WI38 (cell line): Measurements from ENCODE around the gene MYOCD.

ENCODE experiments used
- H3K4me3 ChIP-seq: 2 replicates; pipeline ENCODE4 v1.5.1; 2011; ENCODE audit warnings: low read depth, mild to moderate bottlenecking, control low read depth, low read length
- TF ChIP-seq, protein P1 (sequence below): IDR thresholded peaks from 2 replicates; pipeline ENCODE4 v1.5.1; 2012; ENCODE audit warnings: low read depth, mild to moderate bottlenecking, control low read depth, low read length

Gene MYOCD

DNA sequence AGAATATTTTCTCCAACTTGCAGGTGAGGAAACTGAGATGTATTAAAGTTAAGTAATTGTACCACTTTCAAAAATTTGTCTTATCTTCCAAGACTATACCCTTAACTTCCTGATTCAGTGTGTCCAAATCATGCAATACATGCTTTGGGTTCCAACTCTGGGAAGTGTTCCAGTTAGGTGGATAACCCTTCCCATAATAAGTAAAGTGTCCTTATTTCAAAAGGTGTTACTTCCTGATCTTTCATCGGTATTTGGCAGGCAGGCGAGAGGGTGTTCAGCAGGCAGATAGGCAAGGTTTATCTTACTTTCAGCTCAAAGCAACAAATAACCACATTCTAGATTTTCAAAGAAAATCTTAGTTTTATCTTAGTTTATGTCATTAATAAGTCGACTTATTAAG lies 77.4 kb downstream of the MYOCD start:
- H3K4me3 ChIP-seq, result no peak overlapping the region
- TF ChIP-seq, protein P1, sequence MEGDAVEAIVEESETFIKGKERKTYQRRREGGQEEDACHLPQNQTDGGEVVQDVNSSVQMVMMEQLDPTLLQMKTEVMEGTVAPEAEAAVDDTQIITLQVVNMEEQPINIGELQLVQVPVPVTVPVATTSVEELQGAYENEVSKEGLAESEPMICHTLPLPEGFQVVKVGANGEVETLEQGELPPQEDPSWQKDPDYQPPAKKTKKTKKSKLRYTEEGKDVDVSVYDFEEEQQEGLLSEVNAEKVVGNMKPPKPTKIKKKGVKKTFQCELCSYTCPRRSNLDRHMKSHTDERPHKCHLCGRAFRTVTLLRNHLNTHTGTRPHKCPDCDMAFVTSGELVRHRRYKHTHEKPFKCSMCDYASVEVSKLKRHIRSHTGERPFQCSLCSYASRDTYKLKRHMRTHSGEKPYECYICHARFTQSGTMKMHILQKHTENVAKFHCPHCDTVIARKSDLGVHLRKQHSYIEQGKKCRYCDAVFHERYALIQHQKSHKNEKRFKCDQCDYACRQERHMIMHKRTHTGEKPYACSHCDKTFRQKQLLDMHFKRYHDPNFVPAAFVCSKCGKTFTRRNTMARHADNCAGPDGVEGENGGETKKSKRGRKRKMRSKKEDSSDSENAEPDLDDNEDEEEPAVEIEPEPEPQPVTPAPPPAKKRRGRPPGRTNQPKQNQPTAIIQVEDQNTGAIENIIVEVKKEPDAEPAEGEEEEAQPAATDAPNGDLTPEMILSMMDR, result no peak

DNA sequence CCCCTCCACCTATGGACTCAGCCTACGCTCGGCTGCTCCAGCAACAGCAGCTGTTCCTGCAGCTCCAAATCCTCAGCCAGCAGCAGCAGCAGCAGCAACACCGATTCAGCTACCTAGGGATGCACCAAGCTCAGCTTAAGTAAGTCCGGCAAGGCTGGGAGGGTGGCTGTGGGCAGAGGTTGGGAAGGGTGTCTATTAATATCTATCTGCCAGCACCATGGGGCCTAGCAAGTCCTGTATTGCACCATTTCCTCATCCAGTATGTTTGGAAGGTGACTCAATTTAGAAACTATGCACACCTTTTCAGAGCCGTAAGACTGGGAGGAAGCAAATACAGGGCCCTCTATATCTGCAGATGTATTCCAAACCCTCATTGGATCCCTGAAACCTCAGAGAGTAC lies 78.6 kb downstream of the MYOCD start:
- no peak overlapping the region for H3K4me3 ChIP-seq
- TF ChIP-seq, protein P1, result no peak

DNA sequence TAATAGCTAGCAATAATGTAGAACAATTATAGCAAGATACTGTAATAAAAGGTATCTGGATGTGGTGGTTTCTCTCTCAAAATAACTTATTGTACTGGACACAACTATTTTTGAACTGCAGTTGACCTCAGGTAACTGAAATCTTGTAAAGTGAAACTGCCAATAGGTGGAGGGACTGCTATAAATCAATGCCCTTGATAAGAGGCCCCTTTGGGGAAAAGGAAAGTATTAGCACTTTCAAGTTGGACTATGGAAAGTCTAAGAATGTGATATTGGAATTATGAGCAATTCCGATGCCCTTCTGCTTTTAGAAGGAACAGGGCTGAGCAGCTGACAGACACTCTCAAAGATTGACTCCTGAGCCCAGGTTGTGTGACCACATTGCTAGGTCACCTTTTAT lies 79.1 kb downstream of the MYOCD start:
- TF ChIP-seq, protein P1, result no peak
- no peak overlapping the region for H3K4me3 ChIP-seq

DNA sequence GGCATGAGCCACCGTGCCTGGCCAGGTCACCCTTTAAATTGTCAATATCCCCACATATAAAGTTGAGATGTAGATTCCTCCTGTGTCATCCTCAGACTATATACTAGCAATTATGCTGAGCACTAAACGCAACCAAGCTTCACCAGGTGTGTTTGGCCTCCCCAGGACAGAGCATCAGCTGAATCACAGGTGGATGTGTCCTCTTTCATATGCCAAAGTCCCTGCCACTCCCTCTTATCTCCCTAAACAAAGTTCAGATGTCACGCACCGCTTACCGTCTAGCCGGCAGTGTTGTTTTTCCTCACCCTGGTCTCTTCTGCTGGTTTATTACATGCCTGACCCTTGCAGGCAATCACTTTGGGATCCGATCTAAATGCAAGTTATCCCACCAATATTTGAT lies 79.8 kb downstream of the MYOCD start:
- H3K4me3 ChIP-seq, result no peak overlapping the region
- TF ChIP-seq, protein P1, result no peak

DNA sequence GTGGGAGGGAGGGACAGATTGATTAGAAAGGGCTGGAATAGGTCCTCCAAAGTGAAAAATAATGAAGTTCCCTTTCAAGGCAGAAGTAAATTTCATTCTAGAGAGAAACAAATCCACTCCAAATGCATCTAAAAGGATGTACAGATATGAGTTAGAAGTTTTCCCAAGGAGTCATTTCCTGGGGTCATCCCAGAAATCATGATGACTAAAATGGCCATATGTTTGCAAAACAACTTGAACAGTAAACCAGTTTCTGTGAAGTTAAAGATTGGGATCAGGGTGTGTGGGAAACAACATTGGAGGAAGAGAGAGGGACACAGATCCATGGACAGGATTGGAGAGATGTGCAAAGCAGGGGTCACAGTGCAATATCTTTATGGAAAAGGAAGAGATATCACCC lies 91.1 kb downstream of the MYOCD start:
- TF ChIP-seq, protein P1, result no peak
- H3K4me3 ChIP-seq, result no peak overlapping the region

DNA sequence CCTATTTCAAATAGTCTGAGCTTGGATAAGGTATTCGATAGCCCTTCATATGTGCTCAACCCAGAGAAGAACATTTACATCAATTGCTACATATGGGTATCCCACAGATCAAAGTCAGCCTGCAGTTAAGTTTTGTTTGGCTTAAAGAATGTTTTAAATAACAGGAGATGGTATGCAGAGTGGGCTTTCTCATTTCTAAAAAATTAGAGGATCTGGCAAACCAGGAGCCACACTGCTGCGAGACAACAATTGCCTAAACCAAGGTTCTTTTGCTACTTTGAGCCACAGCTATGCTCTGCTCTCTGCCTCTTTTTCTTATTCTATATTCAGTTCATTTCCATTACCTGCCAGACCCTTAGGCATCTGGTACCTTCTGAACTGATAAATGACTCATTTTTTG lies 93.4 kb downstream of the MYOCD start:
- H3K4me3 ChIP-seq, result no peak overlapping the region
- TF ChIP-seq, protein P1, result no peak

DNA sequence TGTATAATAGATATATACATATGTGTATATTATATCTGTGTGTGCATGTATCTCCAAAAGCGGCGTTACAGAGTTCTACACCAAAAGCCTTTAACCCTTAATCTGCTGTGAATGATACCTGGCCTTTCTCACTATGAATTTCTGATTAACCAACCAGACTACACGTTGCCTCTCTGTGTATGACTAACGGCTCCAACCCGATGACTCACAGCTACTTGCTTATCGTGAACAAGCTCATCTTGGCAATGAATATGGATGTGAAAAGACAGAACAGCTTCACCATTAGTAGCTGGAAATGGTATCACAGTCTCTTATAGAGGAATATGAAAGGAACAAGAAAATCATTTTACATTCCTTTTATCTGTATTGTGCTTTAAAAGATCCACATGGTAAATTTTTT lies 99.9 kb downstream of the MYOCD start:
- TF ChIP-seq, protein P1, result no peak
- no peak overlapping the region for H3K4me3 ChIP-seq
